ENCODE measurements around the gene TMEM212.

DNA sequence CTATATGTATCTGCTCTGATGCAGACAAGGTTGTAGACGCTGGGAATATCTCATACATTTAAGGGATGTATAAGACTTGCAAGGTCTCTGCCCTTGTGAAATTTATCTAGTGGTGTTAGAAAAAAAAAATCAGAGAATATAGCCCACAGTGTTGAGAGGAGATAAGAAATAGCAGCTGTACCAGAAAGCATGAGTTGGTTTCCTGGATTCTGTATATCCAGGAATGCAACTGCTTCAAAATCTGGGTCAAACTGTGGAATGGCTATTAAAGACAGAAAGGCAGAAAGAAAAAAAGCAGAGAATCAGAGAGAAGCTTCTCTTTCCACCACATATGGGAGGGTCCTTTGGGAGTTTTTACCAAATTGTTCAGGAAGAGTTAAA, 1.5 kb upstream of the TMEM212 start:
- TF ChIP-seq POLR2AphosphoS5 (IDR thresholded peaks at IDR 0.05; ENCODE audit: low read depth): no peak
- TF ChIP-seq, protein P1, sequence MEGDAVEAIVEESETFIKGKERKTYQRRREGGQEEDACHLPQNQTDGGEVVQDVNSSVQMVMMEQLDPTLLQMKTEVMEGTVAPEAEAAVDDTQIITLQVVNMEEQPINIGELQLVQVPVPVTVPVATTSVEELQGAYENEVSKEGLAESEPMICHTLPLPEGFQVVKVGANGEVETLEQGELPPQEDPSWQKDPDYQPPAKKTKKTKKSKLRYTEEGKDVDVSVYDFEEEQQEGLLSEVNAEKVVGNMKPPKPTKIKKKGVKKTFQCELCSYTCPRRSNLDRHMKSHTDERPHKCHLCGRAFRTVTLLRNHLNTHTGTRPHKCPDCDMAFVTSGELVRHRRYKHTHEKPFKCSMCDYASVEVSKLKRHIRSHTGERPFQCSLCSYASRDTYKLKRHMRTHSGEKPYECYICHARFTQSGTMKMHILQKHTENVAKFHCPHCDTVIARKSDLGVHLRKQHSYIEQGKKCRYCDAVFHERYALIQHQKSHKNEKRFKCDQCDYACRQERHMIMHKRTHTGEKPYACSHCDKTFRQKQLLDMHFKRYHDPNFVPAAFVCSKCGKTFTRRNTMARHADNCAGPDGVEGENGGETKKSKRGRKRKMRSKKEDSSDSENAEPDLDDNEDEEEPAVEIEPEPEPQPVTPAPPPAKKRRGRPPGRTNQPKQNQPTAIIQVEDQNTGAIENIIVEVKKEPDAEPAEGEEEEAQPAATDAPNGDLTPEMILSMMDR (IDR thresholded peaks at IDR 0.05; ENCODE audit: insufficient read depth, low read length): no peak
